C4-2B (cell line): Measurements from ENCODE around the gene TNFSF13B.

ENCODE experiments used
- ZFX ChIP-seq: fragments of 450-650 bp; IDR thresholded peaks from 2 replicates; pipeline ENCODE4 v1.6.1; 2017
- TF ChIP-seq, protein P1 (sequence below): fragments of 450-650 bp; conservative IDR thresholded peaks from 2 replicates; pipeline ENCODE4 v1.5.1; 2017; ENCODE audit warnings: mild to moderate bottlenecking

DNA sequence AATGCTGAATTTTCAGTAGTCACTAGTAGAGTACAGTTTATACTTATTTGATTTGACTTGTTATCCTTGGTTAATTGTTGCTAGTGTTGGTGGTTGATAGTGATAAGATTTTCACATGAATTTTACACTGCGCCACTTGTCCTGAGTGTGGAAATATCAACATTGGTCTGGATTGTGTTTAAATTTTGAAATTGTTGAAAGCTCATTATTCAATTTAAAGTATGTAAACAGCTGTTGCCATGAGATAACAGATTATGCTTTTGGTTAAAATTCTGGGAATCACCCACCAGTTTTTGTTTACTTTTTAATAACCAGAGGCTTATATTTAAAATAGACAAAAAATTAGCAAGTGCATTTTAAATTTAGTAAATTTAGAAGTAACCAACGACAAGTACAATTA, 12.3 kb upstream of the TNFSF13B start:
- TF ChIP-seq, protein P1, sequence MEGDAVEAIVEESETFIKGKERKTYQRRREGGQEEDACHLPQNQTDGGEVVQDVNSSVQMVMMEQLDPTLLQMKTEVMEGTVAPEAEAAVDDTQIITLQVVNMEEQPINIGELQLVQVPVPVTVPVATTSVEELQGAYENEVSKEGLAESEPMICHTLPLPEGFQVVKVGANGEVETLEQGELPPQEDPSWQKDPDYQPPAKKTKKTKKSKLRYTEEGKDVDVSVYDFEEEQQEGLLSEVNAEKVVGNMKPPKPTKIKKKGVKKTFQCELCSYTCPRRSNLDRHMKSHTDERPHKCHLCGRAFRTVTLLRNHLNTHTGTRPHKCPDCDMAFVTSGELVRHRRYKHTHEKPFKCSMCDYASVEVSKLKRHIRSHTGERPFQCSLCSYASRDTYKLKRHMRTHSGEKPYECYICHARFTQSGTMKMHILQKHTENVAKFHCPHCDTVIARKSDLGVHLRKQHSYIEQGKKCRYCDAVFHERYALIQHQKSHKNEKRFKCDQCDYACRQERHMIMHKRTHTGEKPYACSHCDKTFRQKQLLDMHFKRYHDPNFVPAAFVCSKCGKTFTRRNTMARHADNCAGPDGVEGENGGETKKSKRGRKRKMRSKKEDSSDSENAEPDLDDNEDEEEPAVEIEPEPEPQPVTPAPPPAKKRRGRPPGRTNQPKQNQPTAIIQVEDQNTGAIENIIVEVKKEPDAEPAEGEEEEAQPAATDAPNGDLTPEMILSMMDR, result no peak
- no peak for TF ChIP-seq ZFX
